Measurements from ENCODE around the gene DGKI. TPM values are rescaled to one million over a fixed set of nuclear protein-coding genes. Genes with fewer than 3 reads are reported as not detected.
A peak's percentile ranks its signal among the peaks of the same experiment; 100 is the strongest.

The DGKI gene
- total and polyA plus RNA-seq, 2 of the 4 experiments (the other 2 are of a cell fraction): 3.9 to 15.8 TPM

GRCh38 chr7:137873524-137873923, 26.8 kb upstream of the DGKI start:
- POLR2A ChIA-PET (ENCODE audit: unreplicated experiment): no interaction called here
- Histone ChIP-seq H3K9me1 (ENCODE audit: insufficient read depth, low read length) (peaks cover 34% of the 10 kb centered on the region), H3K4ac (ENCODE audit: low read depth, low read length) (peak overlapping the region; percentile 71), H3K27me3 (ENCODE audit: control insufficient read depth, insufficient read depth, low read length) (no peaks in the 10 kb centered on the region), H2BK120ac (ENCODE audit: low read depth, low read length) (peak overlapping the region; percentile 69), H3K4me2 (ENCODE audit: low read depth, low read length) (no peak overlapping the region), H3K27ac (ENCODE audit: insufficient read depth, low read length) (no peak overlapping the region), H2BK20ac (ENCODE audit: low read depth, low read length) (no peak overlapping the region), H2AFZ (replicated peaks; ENCODE audit: low read length, poor library complexity) (no peak overlapping the region), H3K4me3 (ENCODE audit: insufficient read depth, low read depth, low read length) (no peak overlapping the region), H3K79me1 (ENCODE audit: low read depth in 1 of 2, low read length in 2 of 2) (peaks cover 7 to 55% of the 10 kb centered on the region in 2 experiments), H4K91ac (ENCODE audit: insufficient read depth, low read depth, low read length) (peak overlapping the region; percentile 27; the same call in 1 of the 2 replicates), H2BK5ac (ENCODE audit: low read depth, low read length, poor library complexity, severe bottlenecking) (no peak overlapping the region), H3K23ac (ENCODE audit: low read depth, low read length) (0 out of 2 replicates have a peak overlapping the region, but pooled peaks have one; percentile 36), H2AK5ac (ENCODE audit: low read depth, low read length) (peak overlapping the region; percentile 1; the same call in 1 of the 2 replicates), H4K8ac (ENCODE audit: low read depth in 2 of 2, low read length in 2 of 2) (no peak overlapping the region), H3K36me3 (ENCODE audit: control insufficient read depth, insufficient read depth, low read length) (peaks cover 35% of the 10 kb centered on the region), H3K9me3 (ENCODE audit: control insufficient read depth, insufficient read depth, low read length) (no peaks in the 10 kb centered on the region), H2AK9ac (replicated peaks; ENCODE audit: low read depth, low read length, poor library complexity) (no peak overlapping the region), H3K56ac (ENCODE audit: extremely low read depth, insufficient read depth, low read length) (no peak overlapping the region), H3K14ac (replicated peaks; ENCODE audit: low read depth, low read length) (0 out of 2 replicates have a peak overlapping the region, but pooled peaks have one; percentile 71), H4K20me1 (ENCODE audit: insufficient read depth, low read length) (peaks cover 4% of the 10 kb centered on the region; the same call in 1 of the 2 replicates), H4K5ac (ENCODE audit: low read depth, low read length) (no peak overlapping the region), H2BK15ac (ENCODE audit: low read depth, low read length) (peak overlapping the region; percentile 59; the same call in 1 of the 3 replicates), H3K4me1 (ENCODE audit: control insufficient read depth, insufficient read depth, low read length) (peaks cover 13% of the 10 kb centered on the region), H3K18ac (ENCODE audit: low read depth, low read length) (no peak overlapping the region), H3K9ac (ENCODE audit: low read depth, low read length) (no peak overlapping the region)
- DNase-seq (peak; percentile 74), ATAC-seq (ENCODE audit: low read depth) (no peak)
- 100% methylated on average over 1 to 2 of the region's 3 CpGs for WGBS, 2 experiments (ENCODE audit: extremely low coverage in 2 of 2, insufficient read length in 1 of 2)
- intact Hi-C loops (cut with micrococcal nuclease) (no loop called here), in situ Hi-C loops (cut with MboI; ENCODE audit: low sequenced_read_pairs) (no loop called here), dilution Hi-C loops (cut with HindIII; ENCODE audit: low sequenced_read_pairs, unreplicated experiment) (no loop called here)
- TF ChIP-seq MXI1 (IDR thresholded peaks at IDR 0.05; ENCODE audit: borderline replicate concordance, low read depth, low read length): no peak
- no peak for TF ChIP-seq BHLHE40 (IDR thresholded peaks at IDR 0.05; ENCODE audit: low read depth, low read length)
- TF ChIP-seq CEBPB (IDR thresholded peaks at IDR 0.05; ENCODE audit: low read depth, low read length): no peak
- CTCF ChIA-PET: interaction anchor here (0.7 kb wide), 1 partner anchor 218 kb away, joined by 3 read pairs; no protein-coding TSS in a partner anchor
- BruUV-seq (replicated peaks): no TSS peak
